Measurements from ENCODE around the gene SPATA2.
A peak's percentile ranks its signal among the peaks of the same experiment; 100 is the strongest.
"Not testable (repeated sequence)": the region's sequence is repeated elsewhere in the genome, so short reads cannot be mapped to it uniquely, and the experiment has no call there.

The SPATA2 gene

DNA sequence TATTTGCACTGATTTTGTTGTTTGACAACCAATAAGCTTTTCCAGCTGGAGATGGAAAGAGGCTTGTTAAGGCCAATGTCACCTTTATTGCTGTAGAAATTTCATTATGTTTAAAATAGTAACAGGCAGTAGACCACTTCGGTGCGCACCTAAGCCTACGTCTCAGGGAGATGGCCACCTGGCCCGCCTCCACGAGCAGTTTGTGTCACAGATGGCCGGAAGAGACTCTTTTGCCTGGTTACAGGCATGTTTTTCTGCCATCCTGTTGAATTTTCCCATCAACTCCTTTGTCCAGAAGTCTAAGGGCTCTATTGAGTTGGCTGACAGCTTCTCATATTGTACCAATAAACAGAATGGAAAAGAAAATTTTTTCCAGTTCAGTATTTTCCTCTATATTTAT is 51.7 kb downstream of the SPATA2 start:
- H3K4me3 ChIP-seq (replicated peaks; ENCODE audit: low read depth, low read length), result no peak overlapping the region
- DNase-seq (ENCODE audit: low read depth), result no peak
- TF ChIP-seq, protein P1, sequence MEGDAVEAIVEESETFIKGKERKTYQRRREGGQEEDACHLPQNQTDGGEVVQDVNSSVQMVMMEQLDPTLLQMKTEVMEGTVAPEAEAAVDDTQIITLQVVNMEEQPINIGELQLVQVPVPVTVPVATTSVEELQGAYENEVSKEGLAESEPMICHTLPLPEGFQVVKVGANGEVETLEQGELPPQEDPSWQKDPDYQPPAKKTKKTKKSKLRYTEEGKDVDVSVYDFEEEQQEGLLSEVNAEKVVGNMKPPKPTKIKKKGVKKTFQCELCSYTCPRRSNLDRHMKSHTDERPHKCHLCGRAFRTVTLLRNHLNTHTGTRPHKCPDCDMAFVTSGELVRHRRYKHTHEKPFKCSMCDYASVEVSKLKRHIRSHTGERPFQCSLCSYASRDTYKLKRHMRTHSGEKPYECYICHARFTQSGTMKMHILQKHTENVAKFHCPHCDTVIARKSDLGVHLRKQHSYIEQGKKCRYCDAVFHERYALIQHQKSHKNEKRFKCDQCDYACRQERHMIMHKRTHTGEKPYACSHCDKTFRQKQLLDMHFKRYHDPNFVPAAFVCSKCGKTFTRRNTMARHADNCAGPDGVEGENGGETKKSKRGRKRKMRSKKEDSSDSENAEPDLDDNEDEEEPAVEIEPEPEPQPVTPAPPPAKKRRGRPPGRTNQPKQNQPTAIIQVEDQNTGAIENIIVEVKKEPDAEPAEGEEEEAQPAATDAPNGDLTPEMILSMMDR (IDR thresholded peaks at IDR 0.05; ENCODE audit: low read length, missing control alignments), result no peak

DNA sequence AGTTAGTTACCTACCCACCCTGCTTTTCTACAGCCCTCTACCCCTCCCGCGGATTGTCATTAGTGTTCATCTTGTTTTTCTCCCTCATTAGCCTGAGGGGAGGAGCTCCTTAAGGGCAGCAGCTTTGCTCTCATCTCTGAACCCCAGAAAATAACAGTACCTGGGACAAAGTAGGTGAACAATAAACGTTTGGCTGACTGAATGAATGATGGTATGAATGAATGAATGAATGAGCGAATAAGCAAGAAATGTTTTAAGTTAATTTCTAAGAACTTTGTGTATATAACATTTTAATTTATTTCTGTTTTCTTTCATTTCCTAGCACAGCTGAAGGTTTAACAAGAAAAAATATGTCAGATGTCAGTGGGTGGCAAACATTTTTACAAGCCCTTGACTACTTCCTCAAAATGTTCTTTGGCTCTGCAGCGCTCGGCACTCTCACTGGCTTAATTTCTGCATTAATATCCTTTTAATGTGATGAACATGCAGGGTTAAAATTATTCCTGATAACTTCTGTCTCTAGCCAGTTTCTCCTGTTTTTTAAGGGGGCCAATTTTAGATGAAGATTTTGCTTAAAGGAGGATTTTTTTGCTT is 52.6 kb downstream of the SPATA2 start:
- TF ChIP-seq, protein P1 (IDR thresholded peaks at IDR 0.05; ENCODE audit: low read length, missing control alignments), result no peak
- H3K4me3 ChIP-seq (replicated peaks; ENCODE audit: low read depth, low read length), result no peak overlapping the region

DNA sequence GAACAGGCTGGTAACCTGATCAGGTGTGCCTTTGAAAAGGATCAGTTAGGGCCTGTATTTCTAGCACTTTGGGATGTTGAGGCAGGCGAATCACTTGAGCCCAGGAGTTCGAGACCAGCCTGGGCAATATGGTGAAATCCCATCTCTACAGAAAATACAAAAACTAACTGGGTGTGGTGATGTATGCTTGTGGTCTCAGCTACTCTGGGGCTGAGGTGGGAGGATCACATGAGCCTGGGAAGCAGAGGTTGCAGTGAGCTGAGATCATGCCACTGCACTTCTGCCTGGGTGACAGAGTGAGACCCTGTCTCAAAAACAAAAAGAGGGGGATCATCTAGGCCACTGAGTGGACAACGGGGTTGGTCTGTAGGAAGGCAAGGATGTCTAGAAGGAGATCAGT is 54.1 kb downstream of the SPATA2 start:
- H3K4me3 ChIP-seq (replicated peaks; ENCODE audit: low read depth, low read length); DNase-seq (ENCODE audit: low read depth): not testable (repeated sequence)

More for the DNA sequence above, 52.6 kb downstream of the SPATA2 start:
- no peak for DNase-seq (ENCODE audit: low read depth)

DNA sequence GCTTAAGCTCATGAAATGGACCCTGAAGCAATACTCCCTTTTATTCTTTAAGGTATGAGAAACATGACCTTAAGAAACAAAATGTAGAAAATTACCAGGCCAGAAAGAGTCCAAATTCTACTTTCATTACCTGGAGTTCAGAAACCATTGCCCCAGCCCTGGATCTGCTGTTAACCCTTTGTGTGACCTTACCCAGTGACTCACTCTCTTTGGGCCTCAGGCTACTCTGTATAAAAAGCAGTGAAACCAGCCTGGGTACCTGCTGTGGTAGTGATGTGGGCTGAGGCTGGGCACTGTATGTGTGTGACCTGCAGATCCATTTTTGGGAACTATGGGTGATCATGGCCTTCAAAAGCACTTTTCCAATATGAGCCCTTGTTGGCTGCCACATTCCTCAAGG is 55.5 kb downstream of the SPATA2 start:
- no peak overlapping the region for H3K4me3 ChIP-seq (replicated peaks; ENCODE audit: low read depth, low read length)
- TF ChIP-seq, protein P1 (IDR thresholded peaks at IDR 0.05; ENCODE audit: low read length, missing control alignments), result no peak

DNA sequence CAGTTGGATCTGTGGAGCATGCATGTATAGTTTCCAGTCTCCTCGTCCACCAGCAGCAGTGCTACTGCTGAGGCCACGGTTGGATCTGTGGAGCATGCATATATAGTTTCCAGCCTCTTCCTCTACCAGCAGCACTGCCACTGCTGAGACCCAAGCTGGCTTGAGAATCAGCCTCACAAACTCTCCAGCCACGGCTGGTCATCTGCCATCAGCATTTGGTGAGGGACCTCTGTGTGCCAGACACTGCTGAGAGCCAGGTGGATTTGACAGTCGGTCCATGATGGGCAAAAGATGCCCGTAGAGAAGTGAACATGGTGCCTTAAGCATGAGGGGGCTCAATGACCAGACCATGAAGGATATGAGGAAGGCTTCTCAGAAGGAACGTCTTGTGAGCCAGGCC is 56.3 kb downstream of the SPATA2 start:
- H3K4me3 ChIP-seq (replicated peaks; ENCODE audit: low read depth, low read length), result no peak overlapping the region
- no peak for DNase-seq (ENCODE audit: low read depth)
- TF ChIP-seq, protein P1 (IDR thresholded peaks at IDR 0.05; ENCODE audit: low read length, missing control alignments), result no peak

More for the DNA sequence above, 55.5 kb downstream of the SPATA2 start:
- DNase-seq (ENCODE audit: low read depth), result no peak

DNA sequence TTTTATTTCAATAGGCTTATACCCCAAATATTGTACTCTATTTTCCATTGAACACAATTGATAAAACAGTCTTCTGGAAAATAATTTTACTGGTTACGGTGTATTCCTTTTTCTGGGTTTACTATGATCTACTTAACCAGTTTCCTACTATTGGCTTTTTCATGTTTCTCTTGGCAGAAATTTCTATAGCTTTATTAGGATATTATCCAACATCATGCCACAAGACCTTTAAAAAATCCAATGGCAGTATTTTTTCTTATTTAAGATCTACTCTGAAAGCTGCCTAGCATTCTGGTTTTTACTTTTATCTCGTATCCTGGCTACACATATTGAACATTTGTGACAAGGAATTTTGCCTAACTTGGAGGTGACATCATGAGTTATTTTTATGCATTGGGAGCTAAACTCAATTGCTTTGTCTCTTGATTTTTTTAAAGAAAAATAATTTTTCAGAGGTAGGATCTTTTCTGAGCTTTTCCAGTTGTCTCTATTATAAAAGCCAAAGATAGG is 57.2 kb downstream of the SPATA2 start:
- DNase-seq (ENCODE audit: low read depth), result peak; percentile 70
- H3K4me3 ChIP-seq (replicated peaks; ENCODE audit: low read depth, low read length), result no peak overlapping the region
- TF ChIP-seq, protein P1 (IDR thresholded peaks at IDR 0.05; ENCODE audit: low read length, missing control alignments), result no peak

DNA sequence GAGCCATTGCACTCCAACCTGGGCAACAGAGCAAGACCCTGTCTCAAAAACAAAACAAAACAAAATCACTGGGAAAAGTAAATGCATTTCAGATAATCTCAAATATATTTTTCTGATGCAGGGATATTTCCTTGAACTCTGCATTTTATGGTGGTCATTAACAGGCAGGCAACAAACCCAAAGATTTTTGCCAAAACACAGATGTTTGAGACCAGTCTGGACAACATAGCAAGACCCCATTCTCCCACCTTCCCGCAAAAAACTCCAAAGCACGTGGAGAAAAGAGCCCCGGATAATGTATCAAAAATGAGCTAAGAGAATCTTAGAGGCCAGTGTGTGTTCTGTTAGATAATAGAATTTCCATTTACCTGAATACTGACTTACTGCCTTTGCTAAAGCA is 58.4 kb downstream of the SPATA2 start:
- no peak for DNase-seq (ENCODE audit: low read depth)
- TF ChIP-seq, protein P1 (IDR thresholded peaks at IDR 0.05; ENCODE audit: low read length, missing control alignments), result no peak
- H3K4me3 ChIP-seq (replicated peaks; ENCODE audit: low read depth, low read length), result no peak overlapping the region

All from fibroblast of pulmonary artery (primary cell).